GM19455 (cell line): Measurements from ENCODE around the gene BCL11B.

Experiments
- ATAC-seq: cut with Tn5 transposase; IDR thresholded peaks from one replicate; pipeline ENCODE4 v1.9.1; 2021; ENCODE audit not compliant: unreplicated experiment

Gene BCL11B

DNA sequence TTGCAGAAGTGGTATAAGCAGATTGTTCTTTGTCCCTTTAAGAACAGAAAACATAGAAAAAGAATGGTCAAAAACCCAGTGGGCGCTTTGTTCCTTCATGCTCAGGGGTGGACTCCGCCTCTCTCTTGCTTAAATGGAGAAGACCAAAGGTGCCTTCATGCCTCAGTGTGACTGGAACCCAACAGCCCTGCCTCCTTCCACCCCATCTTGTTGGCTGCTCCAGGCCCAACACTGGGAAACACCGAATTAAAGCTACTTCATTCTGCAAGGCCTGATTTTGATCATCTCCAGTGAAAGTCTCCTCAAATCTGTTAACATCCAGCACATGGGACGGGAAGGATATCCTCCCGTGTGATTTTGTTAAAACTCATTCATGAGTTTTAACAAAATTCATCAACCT lies 103.7 kb downstream of the BCL11B start:
- no peak for ATAC-seq

DNA sequence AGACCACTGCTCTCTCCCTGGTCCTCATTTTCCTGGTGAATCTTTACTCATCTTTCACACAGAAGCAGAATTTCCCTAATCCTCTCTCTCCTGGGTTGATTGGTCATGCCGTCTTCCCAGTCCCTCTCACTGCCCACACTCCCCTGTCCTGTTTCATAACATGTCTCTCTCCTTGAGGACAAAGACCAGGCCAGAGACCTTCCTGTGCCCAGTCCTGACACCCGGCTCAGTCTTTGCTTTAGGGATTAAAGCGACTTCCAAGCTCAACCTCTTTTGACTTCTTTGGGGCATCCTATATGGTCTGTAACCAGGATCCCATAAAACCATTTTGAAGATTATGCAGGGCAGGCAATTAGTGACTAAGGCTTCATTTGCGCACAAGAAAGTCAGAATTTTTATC lies 105.5 kb downstream of the BCL11B start:
- ATAC-seq, result no peak

DNA sequence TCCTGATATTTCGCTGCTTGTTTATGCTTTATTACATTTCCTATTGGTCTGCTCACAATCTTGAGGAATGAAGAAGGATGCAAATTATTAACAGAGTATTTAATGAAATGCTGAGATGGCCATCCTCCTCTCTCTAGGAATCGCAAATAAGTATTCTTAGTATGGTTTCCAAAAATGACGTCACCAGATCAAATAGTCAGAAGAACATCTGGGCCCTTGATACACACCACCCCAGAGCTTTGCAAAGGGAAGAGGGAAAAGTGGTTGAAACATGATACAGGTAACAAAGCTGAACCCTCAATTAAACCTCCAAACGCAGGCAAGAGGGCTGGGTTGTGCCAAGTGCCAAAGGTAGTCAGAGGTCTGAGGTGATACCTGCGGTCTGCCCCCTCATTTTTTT lies 107.3 kb downstream of the BCL11B start:
- no peak for ATAC-seq

- ATAC-seq, result no peak
Observed at GRCh38 chr14:99163446-99163845, 108.6 kb downstream of the BCL11B start.

DNA sequence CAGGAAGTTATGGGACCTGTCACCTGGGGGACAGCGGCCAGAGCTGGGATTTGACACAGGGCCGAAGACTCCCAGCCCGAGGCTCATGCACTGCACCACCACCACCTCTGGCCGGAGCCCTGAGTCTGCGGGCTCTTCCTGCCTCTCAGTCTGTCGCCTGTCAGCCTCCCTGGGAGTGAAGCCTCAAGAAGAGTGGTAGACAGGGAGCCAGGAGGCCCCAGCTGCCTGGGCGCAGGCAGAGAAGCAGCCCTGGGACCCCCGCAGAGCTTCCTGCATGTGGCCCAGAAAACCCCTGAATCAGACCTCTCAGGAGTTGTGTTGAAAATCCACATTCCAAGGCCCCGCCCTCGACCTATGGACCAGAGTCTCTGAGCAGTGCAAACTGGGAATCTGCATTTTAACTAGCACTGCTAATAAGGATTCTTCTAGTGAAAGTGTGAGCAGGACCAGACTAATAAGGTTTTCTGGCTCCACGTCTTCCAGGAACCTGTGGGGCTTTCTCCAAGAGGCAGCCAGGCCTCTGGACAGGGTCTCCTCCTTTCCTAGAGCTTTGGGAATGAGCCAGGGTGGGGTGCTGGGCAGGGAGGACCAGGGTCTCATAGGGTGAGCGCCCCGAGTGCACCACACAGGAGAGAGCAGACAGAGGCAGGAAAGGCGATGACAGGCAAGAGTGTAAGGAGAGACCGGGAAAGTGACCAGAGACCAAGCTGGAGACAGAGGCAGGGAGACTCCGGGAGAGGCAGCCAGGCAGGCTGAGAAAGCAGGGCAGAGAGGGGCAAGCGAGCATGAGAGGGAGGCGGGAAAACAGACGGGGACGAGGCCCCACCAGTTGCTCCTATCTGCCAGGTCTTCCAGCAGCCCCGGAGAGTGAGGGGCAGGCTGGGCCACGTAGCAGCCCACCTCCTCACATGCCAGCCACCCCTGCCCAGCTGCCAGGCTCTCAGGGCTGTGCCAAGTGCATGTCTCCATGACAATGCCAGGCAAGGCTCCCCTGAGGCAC lies 112.4 kb downstream of the BCL11B start:
- no peak for ATAC-seq

- no peak for ATAC-seq
Observed at GRCh38 chr14:99158646-99159165, 113.3 kb downstream of the BCL11B start.

DNA sequence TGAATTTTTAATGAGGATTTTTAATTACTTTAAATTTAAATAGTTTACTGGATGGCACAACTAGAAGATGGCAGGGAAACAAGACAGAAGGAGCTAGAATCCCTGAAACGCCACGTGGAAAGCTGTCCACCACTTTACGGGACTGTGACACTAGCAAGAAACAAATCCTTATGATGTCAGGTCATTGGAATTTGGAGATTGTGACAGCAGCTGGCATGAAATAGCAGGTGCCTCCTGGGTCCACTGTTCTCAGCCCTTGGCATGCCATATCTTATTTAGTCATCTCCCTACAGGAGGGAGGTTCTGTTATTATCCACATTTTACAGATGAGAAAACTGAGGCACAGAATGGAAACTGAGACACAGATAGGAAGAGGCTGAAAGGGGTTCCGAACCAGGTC lies 113.8 kb downstream of the BCL11B start:
- ATAC-seq, result no peak

DNA sequence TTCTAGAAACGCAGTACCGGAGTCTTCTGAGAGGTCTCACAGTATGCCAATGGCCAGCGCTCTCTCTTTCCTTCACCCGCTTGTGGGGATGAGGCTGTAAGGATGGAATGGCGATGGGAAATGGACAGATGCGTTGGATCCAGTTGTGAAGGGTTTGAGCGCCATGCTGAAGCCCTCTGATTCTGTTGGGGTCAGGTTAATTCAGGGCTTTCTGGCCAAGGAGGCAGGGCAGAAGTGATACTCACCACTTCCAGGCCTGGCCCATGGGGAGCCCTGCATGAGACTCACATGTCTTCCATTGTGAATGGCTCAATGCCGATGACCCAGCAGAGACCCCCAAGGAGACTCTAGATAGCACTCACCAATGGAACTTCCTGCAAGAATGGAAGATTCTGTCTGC lies 114.3 kb downstream of the BCL11B start:
- ATAC-seq, result no peak

DNA sequence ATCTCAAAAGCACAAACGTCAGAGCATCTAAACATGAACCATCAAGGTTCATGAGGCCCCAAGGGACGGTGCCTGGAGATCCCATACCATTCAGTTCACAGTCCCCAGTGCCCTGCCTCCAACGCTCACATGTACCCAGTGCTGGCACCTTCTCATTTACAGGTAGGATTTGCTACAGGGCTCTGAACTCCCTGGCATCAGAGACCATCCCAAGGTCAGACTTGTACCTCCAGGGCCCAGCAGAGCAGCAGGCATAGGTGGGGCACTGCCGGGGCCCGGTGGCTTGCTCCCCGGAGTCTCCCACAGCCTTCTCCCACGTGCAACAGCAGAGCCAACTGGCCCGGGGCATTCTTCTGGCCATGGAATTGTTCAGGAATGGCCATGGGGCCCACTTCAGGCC lies 114.8 kb downstream of the BCL11B start:
- no peak for ATAC-seq

- ATAC-seq, result no peak
Observed at GRCh38 chr14:99156814-99157213, 115.2 kb downstream of the BCL11B start.

DNA sequence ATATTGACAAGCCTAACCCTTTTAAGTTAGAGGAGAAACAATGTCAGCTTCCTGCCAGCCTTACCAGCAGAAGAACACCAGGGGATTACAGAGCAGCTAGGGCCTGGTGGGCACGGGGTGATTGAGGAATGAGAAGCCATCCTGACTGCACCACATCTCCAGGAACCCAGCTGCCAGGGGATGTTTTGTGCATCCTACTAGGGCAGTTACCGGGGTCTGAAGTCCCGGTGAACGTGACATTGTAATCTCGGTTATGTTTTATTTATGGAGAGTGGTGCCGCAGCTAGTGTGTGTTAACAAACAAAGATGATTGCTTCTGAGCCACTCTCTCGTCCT lies 115.9 kb downstream of the BCL11B start:
- no peak for ATAC-seq

GRCh38 chr14:99155173-99156089 lies 116.6 kb downstream of the BCL11B start:
- no peak for ATAC-seq

DNA sequence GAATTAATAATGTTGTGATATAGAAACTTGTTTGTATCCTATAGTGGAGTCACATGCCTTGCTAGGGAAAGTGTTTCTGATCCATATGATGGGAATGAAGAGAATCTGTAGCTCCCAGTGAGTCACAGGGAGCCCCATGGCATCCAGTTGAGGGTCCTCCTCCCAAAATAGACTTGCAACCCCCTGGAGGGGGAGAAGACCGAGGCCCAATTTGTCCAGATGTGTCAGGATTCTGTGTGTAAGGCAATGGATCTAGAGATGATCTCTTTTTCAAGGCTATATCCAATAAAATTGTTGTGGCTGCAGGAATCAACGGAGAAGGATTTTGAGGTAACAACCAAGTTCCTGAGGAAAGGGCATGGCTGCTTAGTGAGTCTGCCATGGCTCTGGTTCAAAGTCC lies 121.8 kb downstream of the BCL11B start:
- no peak for ATAC-seq

GRCh38 chr14:99148861-99149610 lies 123.0 kb downstream of the BCL11B start:
- no peak for ATAC-seq

- ATAC-seq, result no peak
Observed at GRCh38 chr14:99148131-99148530, 123.9 kb downstream of the BCL11B start.

- ATAC-seq, result no peak
Observed at GRCh38 chr14:99147366-99147740, 124.6 kb downstream of the BCL11B start.

DNA sequence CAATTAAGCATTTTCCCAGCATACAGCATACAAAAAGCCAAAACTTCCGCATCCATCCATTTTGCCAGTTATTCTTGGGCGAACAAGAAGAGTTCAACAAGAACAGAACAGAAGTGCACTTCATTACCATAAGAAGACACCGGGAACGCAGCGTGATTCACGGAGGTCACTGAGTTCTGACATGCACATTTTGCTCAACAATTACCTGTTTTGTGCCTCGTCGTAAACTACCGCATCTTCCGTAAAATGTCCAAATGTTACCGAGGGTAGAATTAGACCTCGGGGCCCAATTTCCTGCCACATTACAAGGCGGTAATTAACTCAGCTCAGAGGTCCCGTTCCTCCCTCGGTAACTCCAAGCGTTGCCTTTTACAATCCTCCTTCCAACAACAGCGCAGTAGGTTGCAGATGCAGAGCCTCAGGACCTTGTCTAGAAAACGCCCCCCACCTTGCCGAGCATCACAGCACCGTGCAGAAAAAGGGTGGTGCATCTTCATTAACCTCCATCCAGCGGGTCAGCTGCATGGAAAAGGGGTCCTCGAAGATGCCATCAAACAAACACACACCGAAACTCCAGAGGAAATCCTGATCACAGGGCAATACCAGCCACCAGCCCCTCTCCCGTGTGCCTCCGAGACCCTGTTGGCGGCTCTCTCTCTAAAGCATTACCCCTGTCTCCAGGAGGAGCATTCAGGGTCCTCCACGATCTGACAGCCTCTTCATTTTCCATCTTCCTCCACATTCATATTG lies 125.2 kb downstream of the BCL11B start:
- no peak for ATAC-seq

- no peak for ATAC-seq
Observed at GRCh38 chr14:99145307-99145706, 126.7 kb downstream of the BCL11B start.

GRCh38 chr14:99143793-99144192 lies 128.2 kb downstream of the BCL11B start:
- ATAC-seq, result no peak

- no peak for ATAC-seq
Observed at GRCh38 chr14:99143126-99143525, 128.9 kb downstream of the BCL11B start.
